ENCODE measurements around the gene MAP1B.

- TF ChIP-seq, protein P1, sequence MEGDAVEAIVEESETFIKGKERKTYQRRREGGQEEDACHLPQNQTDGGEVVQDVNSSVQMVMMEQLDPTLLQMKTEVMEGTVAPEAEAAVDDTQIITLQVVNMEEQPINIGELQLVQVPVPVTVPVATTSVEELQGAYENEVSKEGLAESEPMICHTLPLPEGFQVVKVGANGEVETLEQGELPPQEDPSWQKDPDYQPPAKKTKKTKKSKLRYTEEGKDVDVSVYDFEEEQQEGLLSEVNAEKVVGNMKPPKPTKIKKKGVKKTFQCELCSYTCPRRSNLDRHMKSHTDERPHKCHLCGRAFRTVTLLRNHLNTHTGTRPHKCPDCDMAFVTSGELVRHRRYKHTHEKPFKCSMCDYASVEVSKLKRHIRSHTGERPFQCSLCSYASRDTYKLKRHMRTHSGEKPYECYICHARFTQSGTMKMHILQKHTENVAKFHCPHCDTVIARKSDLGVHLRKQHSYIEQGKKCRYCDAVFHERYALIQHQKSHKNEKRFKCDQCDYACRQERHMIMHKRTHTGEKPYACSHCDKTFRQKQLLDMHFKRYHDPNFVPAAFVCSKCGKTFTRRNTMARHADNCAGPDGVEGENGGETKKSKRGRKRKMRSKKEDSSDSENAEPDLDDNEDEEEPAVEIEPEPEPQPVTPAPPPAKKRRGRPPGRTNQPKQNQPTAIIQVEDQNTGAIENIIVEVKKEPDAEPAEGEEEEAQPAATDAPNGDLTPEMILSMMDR (IDR thresholded peaks at IDR 0.05; ENCODE audit: poor library complexity), result no peak
- TF ChIP-seq EZH2 (IDR thresholded peaks at IDR 0.05; ENCODE audit: borderline replicate concordance), result no peak
Measured at GRCh38 chr5:72248410-72248981, 141.2 kb downstream of the MAP1B start.

Measured in hepatocyte (in vitro differentiated cells).